Activated B cell treated with CpG ODN at 0.5 μM for 24 hours (primary cell): ENCODE results near the gene PHKA2. TPM values are rescaled to one million over a fixed set of nuclear protein-coding genes. Genes with fewer than 3 reads are reported as not detected.

Source experiments
- ATAC-seq: fragments of 200-7000 bp; cut with Tn5 transposase; one replicate; pipeline ENCODE4 v1.10.0; 2021; ENCODE audit warnings: low read depth, mild to moderate bottlenecking, moderate library complexity
- CTCF ChIA-PET: fragments of 350-600 bp; sonication (Branson Sonifier 250); formaldehyde crosslinking; loops from one replicate; lab custom pipeline; 2021; ENCODE audit warnings: antibody characterized with exemption; lab: Charles Lee
- POLR2A ChIA-PET: fragments of 350-600 bp; sonication (Branson Sonifier 250); formaldehyde crosslinking; loops from one replicate; lab custom pipeline; 2021; ENCODE audit warnings: antibody characterized with exemption; lab: Charles Lee
- DNase-seq: peaks from one replicate; pipeline ENCODE4 v3.0.0; 2022
- H3K27ac Mint-ChIP-seq: one replicate; pipeline ENCODE4 v1.8.0; 2020; ENCODE audit warnings: mixed read lengths
- H3K27me3 Mint-ChIP-seq: one replicate; pipeline ENCODE4 v1.8.0; 2021; ENCODE audit warnings: mixed read lengths
- H3K36me3 Mint-ChIP-seq: one replicate; pipeline ENCODE4 v1.8.0; 2021; ENCODE audit warnings: low read depth, mixed read lengths
- H3K4me1 Mint-ChIP-seq: one replicate; pipeline ENCODE4 v1.8.0; 2021; ENCODE audit warnings: mixed read lengths
- H3K4me3 Mint-ChIP-seq: one replicate; pipeline ENCODE4 v1.8.0; 2020; ENCODE audit warnings: mild to moderate bottlenecking, mixed read lengths
- H3K9me3 Mint-ChIP-seq: one replicate; pipeline ENCODE4 v1.8.0; 2020; ENCODE audit warnings: mixed read lengths
- CTCF ChIP-seq: fragments of 200-600 bp; IDR thresholded peaks from one replicate; pipeline ENCODE4 v1.8.0; 2022; ENCODE audit warnings: antibody characterized with exemption, mild to moderate bottlenecking
- intact Hi-C: fragments of 100-400 bp; cut with micrococcal nuclease; formaldehyde crosslinking; loops from one replicate; pipeline ENCODE4 v1.15.1; 2024
- total RNA-seq: library from RNA; stranded (reverse); gene quantifications from 2 replicates; pipeline ENCODE4 v1.2.3, GENCODE V29; 2022

The PHKA2 gene
- total RNA-seq, 1 donor from 2014 or later, result 41.9 TPM

- H3K9me3 Mint-ChIP-seq, result no peaks in the 10 kb centered on the region
- no peak for TF ChIP-seq CTCF
- no peak for DNase-seq
- no peak overlapping the region for H3K4me3 Mint-ChIP-seq
- H3K4me1 Mint-ChIP-seq, result no peaks in the 10 kb centered on the region
- no peak for ATAC-seq
- peaks cover 47% of the 10 kb centered on the region for H3K36me3 Mint-ChIP-seq
- ChIA-PET POLR2A (no interaction called here), CTCF (no interaction called here)
- no peaks in the 10 kb centered on the region for H3K27me3 Mint-ChIP-seq
- intact Hi-C loops, result no loop called here
- H3K27ac Mint-ChIP-seq, result no peak overlapping the region
These were observed 54.1 kb downstream of the PHKA2 start for GRCh38 chrX:18929775-18930174.

- TF ChIP-seq CTCF, result no peak
- CTCF ChIA-PET, result no interaction called here
- POLR2A ChIA-PET, result no interaction called here
These were observed 56.4 kb downstream of the PHKA2 start for GRCh38 chrX:18927558-18927957.

GRCh38 chrX:18924507-18925088 lies 59.3 kb downstream of the PHKA2 start:
- Mint-ChIP-seq H3K4me1 (no peaks in the 10 kb centered on the region), H3K4me3 (no peak overlapping the region), H3K27ac (no peak overlapping the region), H3K27me3 (no peaks in the 10 kb centered on the region), H3K9me3 (no peaks in the 10 kb centered on the region), H3K36me3 (peaks cover 49% of the 10 kb centered on the region)
- ATAC-seq, result no peak
- CTCF ChIA-PET, result no interaction called here
- no peak for TF ChIP-seq CTCF
- intact Hi-C loops, result no loop called here
- no peak for DNase-seq
- POLR2A ChIA-PET, result no interaction called here

More at GRCh38 chrX:18927558-18927957, 56.4 kb downstream of the PHKA2 start:
- Mint-ChIP-seq H3K27ac (no peak overlapping the region), H3K27me3 (no peaks in the 10 kb centered on the region), H3K36me3 (peaks cover 48% of the 10 kb centered on the region), H3K9me3 (no peaks in the 10 kb centered on the region), H3K4me1 (no peaks in the 10 kb centered on the region), H3K4me3 (no peak overlapping the region)
- ATAC-seq, result no peak
- no peak for DNase-seq
- intact Hi-C loops, result no loop called here

GRCh38 chrX:18920566-18920965 lies 63.3 kb downstream of the PHKA2 start:
- Mint-ChIP-seq H3K36me3 (peaks cover 51% of the 10 kb centered on the region), H3K4me1 (no peaks in the 10 kb centered on the region), H3K4me3 (no peak overlapping the region), H3K27me3 (no peaks in the 10 kb centered on the region), H3K27ac (no peak overlapping the region), H3K9me3 (peaks cover 3% of the 10 kb centered on the region)
- ChIA-PET CTCF (no interaction called here), POLR2A (no interaction called here)
- TF ChIP-seq CTCF, result no peak
- ATAC-seq (no peak), DNase-seq (no peak)
- intact Hi-C loops, result no loop called here

- Mint-ChIP-seq H3K9me3 (peaks cover 3% of the 10 kb centered on the region), H3K27ac (no peak overlapping the region), H3K4me3 (no peak overlapping the region), H3K36me3 (peaks cover 49% of the 10 kb centered on the region), H3K27me3 (no peaks in the 10 kb centered on the region), H3K4me1 (no peaks in the 10 kb centered on the region)
- no peak for DNase-seq
- ChIA-PET CTCF (no interaction called here), POLR2A (no interaction called here)
- intact Hi-C loops, result no loop called here
- TF ChIP-seq CTCF, result no peak
- ATAC-seq, result no peak
These were observed 63.8 kb downstream of the PHKA2 start for GRCh38 chrX:18920079-18920478.
